Vagina (tissue), 2 donors: ENCODE results near the gene CRISPLD2.

Source experiments
- CTCF ChIP-seq, 3 experiments: fragments of 450-650 bp in 2 of 3; fragments of 200-600 bp in 1 of 3; sonication (generic) in 1 of 3; IDR thresholded peaks; one replicate each; pipeline ENCODE4 v1.5.1; 2017 to 2019; ENCODE audit warnings: antibody characterized with exemption in 3 of 3, mild to moderate bottlenecking in 2 of 3, moderate library complexity in 2 of 3
- POLR2AphosphoS5 ChIP-seq, 2 donors: sonication (generic); formaldehyde crosslinking; IDR thresholded peaks; one replicate each; pipeline ENCODE4 v1.9.0; 2017; ENCODE audit warnings: antibody characterized with exemption in 2 of 2, mild to moderate bottlenecking in 2 of 2, low read depth in 1 of 2; ENCODE audit not compliant: insufficient read depth in 1 of 2

DNA sequence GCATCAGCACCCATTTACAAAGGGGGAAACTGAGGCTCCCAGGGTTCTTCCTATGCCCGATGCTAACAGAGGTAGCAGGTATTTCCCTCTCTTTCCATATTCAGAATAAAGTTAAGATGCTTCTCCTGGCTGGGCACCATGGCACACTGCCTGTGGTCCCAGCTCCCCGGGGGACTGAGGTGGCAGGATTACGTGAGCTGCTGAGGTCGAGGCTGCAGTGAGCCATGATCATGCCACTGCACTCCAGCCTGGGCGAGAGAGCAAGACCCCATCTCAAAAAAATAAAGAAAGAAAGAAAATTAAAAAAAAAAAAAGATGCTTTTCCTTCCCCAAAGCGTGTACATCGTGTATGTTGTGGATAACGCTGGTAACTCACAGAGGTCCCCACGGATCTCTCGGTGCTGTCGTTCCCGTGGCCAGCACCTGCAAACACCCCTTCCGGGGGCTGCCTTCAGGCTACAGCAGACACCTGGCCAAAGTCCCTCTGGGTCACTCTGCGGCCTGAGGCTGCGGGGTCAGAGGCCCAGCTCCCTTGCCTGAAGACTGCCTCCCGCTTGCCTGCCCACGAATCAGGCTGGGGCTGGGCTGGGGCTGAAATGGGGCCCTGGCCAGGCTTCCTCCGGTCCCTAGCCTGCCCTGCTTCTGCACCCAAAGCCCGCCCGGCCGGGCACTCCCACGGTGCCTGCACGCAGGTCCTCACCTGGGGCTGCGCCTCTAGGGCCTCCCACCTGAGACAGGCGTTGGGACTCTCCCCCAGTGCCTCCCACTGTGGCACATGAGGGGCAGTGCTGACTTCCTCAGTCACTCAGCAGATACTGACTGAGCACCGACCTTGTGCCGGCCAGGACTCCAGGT lies 128.4 kb downstream of the CRISPLD2 start:
- TF ChIP-seq CTCF (IDR thresholded peaks at IDR 0.05) (no peak), POLR2AphosphoS5 (IDR thresholded peaks at IDR 0.05; ENCODE audit: insufficient read depth in 1 of 2, low read depth in 1 of 2) (no peak)
